CD4-positive, alpha-beta T cell treated with Interferon gamma for 1 hour (primary cell): ENCODE data around the gene SIRT2.

Experiments used
- DNase-seq: peaks from one replicate; pipeline ENCODE4 v3.0.0-alpha.2; 2020

Gene SIRT2

DNA sequence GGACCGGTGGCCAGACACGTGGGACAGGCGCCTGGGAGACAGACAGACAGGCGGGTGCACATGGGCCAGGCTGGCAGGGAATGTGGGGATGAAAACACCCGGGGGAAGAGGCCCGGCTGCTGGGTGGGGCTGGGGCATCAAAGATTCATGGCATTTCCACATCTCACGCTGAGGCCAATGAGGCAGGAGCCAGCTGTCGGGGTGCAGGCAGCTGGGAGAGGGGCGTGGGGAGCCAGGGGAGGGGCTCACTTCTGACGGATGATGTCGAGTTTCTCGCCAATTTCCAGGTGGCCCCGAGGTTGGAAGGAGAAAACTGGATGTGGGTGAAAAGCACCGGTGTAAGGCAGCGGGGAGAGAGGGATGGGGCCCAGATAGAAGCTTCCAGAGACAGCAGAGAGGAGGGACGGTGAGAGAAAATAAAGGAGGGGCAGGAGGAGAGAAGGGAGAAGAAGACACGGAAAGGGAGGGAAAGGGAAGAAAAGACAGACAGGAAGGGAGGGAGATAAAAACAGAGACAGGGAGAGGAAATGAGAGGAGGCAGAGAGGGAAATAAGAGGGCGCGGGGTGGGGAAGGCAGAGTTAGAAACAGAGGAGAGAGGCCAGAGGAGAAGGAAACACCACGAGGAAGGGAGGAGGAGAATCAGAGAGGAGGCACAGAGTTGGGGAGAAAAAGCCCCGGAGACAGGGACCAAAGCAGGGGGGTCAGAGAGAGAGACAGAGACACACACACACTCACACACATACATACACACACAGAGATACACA is 20.6 kb upstream of the SIRT2 start:
- DNase-seq: no peak

DNA sequence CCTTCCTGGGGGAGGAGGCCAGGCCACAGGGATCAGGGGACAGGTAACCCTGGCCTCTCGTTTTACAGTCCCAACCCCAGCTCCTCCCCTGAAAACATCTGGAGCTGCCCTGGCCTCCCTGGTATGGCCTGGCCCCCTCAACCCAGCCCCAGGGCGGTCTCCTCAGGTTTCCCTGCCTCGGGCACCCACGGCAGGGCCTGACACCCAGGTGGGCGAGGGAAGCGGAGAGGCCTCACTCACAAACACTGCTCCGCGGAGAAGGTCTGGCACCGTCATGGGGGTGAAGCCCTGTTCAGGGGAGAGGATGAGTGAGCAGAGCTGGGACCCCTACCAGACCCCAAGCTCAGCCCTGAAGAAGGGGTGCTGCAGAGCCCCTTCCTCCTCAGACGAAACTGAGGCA is 19.1 kb upstream of the SIRT2 start:
- DNase-seq: no peak

DNA sequence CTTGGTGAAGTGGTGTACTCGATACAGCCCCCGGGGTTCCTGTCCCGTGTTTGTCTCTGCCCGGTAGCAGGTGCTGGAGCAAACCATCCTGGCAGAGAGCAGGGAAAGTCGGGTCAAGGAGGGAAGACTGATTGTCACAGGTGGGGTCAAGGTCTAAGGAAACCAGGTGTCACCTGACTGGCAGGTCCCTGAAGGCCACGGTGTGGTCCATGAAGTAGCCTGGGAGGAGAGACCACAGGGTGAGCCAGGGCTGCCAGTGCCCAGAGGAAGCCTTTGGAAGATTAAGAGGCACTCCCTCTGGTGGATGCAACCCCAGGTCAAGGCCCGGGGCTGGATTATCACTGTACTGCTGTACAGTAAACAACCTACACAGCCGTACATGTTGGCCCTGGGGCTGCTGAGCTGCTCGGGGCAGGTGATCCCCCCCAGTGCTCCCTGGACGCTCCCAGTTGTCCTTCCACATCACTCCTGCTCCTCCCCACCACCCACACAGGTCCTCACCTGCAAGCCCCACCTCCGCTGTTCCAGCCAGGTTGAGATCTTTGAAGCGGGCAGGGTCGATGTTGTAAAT is 18.6 kb upstream of the SIRT2 start:
- DNase-seq: no peak

DNA sequence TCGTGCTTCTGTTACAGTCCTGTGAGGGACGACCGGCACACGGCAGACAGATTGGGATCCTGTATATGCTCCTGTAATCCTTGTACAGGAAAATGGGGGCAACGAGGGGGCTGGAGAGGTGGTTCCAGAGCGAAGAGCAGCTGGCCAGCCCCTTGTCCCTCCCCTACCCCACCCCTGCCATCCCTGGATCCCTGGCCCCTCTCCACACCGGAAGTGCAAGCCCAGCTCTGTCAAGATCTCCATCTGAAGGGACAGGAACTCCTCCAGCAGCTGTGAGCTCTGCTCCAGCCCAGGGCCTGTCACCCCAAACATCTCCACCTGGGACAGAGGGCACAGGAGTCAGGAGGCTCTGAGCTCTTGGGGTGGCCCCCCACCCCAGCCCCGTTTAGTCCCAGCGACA is 18.1 kb upstream of the SIRT2 start:
- no peak for DNase-seq

DNA sequence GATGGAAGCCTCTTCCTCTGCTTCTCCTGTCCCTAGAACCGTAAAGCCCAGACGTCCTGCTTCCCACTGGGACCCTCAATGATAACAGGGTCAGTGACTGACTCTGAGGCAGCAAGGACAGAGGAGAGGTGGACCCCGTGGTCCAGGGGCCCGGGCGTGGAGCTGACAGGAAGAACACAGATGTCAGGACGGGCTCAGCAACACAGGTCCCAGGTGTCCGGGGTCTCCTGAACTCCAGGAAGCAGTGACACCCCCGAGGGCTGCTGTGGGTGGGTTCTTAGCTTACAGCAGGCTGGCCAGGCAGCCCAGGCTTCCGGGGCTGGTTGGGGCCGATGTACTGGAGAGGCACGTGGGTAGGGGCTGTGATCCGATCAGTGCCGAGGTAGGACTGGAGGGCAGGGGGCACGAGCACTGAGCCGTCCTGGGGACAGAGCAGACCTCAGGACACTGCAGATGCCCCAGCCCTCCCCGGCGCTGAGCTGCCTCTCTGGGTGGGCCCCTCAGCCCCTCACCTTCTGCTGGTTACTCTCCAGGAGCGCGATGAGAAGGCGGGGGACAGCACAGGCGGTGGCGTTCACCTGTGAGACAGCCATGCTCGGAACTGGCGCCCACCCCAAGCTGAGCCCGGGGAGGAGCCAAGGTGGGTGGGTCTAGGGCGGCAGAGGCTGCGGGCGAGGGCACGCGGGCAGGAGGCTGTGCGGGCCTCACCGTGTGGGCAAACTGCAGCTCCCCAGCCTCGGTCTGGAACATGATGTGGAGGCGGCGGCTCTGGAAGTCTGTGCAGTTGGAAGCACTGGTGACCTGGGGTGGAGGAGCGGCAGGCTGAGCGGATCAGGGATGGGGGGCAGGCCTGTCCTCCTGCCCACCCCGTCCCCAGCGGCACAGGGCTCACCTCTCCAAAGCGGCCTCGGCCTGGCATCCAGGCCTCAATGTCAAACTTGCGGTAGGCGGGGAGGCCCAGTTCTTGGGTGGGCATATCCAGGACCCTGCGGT is 16.2 kb upstream of the SIRT2 start:
- no peak for DNase-seq

DNA sequence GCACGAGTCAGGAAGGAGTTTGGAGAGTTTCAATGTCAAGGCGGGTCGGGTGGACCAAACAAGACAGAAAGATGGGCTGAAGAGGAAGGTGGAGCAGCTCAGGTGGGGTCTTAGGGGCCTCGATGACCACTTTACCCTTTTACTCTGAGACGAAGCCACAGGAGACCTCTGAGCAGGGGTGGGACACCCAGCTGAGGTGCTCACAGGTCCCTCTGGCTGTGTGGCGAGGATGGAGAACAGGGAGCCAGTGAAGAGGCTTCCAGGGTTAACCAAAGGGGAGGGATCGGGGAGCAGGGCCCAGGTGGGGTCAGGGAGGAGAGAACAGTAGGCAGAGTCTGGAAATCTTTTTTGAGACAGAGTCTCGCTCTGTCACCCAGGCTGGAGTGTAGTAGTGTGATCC is 14.5 kb upstream of the SIRT2 start:
- DNase-seq: no peak

DNA sequence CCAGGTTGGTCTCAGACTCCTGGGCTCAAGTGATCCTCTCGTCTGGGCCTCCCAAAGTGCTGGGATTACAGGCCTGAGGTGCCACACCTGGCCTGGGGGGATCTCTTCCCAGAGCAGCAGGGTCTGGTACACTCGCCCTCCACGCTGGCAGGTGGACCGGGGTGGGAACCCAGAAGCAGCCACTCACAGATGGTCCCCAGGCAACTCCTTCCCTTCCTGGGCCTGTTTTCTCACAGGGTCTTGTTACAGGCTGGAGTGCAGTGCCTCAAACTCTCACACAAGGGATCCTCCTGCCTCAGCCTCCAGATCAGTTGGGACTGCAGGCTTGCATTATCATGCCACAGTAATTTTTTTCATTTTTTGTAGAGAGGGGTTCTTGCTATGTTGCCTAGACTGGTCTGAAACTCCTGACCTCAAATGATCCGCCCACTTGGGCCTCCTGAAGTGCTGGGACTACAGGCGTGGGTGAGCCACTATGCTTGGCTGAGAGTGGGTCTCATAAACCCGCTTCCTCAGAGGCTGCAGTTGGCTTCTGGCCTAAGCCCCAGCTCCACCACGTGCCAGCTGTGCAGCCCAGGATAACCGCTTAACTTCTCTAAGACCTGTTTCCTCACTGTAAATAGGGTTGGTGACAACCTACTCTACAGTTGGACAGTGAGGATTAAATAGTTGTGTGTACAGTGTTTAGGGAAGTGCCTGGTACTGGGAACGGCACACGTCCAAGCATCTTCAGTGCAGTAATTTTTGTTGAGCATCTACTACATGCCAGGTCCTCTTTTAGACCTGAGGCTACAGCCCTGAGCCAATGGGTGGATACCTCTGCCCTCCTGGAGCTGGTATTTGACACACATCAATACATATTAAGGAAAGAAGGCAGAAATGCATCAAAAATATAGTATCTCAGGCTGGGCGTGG is 13.4 kb upstream of the SIRT2 start:
- DNase-seq: no peak

DNA sequence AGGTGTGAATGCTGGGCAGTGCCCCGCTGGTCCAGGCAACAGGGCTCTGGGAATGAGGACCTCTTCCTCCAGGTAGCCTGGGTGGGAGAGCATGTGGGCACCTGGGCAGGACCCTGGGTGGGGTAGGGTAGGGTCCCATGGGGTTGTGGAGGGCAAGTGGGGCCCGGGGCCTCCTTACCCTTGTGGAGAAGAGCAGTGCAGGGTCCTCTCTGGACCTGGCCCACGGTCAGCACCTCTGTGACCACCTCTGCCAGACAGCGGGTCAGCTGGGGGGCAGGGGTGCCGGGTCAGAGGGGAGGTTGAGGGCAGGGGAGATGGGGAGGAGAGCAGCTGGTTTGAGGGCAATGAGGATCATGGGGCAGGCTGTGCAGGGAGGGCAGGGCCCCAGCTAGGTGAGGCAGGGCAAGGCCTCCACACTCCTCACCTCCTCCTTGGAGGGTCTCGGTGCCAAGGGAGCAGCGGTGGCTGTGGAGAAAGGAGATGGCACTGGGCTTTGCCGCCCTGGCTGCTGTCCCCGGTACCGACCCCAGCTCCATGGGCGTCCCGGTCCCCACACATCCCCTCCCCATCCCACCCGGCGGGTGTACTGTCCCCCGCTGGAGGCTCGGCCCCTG is 12.1 kb upstream of the SIRT2 start:
- DNase-seq: no peak

DNA sequence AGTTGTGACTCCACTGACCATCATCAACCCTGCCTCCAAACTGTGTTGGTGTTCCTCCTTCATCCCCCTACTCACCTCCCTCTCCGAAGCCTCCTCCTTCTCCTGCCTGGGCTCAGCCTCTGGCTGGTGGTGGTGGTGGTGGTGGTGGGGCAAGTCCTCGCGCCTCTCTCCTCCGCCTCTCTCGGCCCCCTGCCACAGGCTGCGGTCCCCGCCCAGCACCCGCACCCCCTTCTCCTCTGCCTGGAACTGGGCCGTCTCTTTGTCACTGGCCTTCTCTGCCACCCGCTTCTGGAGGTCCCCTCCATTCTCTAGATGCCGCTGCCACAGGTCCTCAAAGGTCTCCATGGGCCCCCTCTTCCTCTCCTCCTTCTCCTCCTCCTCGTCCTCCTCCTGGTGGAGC is 11.1 kb upstream of the SIRT2 start:
- no peak for DNase-seq

DNA sequence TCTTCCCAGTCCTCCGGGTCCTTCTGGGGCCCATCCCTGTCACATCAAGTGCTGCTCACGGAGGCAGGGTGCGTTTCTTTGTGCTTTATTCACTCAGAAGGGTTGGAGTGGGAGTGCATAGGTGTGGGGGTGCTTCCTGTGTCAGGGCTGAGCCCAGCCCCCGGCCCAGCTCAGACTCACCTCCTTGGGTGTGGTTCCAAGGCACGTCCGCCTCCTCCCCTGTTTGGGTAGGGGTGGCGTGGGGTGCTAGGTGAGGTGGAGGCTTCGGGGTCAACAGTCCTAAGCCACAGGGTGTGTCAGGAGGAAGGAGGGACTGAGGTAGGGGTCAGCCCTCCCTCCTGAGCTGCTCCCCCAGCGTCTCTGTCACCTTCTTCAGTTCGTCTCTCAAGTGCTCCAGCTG is 9.5 kb upstream of the SIRT2 start:
- DNase-seq: no peak

DNA sequence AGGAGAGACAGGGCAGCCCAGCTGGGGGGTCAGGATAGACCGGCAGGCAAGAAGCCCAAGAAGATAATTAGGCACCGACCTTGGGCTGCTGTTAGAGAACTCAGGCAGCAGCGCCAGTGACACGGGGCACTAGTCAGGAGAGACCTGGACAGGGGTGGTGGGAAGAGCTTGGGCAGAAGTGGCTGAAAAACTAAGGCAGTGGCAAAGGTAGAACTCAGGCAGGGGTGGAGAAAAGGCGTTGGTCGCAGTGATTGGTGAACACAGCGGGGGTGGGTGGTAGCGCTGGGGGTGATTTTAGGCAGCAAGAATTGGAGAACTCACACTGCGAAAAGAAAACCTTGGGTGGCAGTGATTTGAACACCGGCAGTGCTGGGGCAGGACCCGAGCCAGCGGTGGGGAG is 8.3 kb upstream of the SIRT2 start:
- DNase-seq: no peak

DNA sequence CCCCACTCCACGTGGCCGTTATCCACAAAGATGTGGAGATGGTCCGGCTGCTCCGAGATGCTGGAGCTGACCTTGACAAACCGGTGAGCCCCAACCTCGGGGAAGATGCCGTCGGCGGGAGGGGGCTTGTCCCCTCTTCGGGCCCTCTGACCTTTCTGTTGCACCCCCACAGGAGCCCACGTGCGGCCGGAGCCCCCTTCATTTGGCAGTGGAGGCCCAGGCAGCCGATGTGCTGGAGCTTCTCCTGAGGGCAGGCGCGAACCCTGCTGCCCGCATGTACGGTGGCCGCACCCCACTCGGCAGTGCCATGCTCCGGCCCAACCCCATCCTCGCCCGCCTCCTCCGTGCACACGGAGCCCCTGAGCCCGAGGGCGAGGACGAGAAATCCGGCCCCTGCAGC is 7.8 kb upstream of the SIRT2 start:
- DNase-seq: no peak

DNA sequence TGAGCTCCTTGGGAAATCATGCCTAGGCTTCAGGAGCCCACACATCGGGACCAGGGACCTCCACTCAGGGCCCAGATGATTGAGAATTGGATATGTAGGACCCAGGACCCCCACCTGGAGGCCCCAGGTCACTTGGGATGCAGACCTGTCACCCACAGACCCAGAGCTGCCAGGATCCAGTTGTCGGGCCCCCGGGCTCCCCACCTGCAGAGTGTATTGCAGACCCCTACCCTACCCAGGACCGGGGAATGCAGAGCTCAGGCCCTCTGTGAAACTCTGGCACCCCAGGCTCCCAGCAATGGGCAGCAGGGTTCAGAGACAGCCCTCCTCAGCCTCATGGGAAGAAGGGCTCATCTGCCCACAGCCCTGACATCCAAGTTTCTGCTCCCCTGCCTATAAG is 6.2 kb upstream of the SIRT2 start:
- no peak for DNase-seq

DNA sequence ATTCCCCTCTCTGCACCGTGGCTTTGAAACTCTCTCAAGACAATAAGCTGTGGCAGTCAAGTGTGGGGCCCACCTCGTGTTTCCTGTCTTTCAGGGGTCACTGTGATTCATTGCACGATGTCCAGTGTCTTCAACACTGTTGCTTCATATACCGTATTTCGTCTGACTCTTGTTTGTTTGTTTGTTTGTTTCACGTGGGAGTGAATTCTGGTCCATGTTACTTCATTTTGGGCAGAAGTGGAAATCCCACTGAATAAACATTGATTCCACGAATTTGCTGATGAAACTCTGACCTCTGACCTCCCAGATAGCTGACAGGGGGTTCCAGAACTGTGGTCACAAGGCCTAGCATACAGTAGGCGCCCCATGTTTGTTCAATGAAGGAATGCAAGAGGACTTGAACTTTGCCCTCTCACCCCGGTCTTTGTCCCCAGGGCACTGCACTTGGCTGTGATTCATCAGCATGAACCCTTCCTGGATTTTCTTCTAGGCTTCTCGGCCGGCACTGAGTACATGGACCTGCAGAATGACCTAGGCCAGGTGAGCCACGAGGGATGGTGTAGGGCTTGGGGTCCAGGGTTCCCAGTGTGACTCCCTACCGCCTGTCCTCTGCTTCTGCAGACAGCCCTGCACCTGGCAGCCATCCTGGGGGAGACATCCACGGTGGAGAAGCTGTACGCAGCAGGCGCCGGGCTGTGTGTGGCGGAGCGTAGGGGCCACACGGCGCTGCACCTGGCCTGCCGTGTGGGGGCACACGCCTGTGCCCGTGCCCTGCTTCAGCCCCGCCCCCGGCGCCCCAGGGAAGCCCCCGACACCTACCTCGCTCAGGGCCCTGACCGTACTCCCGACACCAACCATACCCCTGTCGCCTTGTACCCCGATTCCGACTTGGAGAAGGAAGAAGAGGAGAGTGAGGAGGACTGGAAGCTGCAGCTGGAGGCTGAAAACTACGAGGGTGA is 5.4 kb upstream of the SIRT2 start:
- no peak for DNase-seq

DNA sequence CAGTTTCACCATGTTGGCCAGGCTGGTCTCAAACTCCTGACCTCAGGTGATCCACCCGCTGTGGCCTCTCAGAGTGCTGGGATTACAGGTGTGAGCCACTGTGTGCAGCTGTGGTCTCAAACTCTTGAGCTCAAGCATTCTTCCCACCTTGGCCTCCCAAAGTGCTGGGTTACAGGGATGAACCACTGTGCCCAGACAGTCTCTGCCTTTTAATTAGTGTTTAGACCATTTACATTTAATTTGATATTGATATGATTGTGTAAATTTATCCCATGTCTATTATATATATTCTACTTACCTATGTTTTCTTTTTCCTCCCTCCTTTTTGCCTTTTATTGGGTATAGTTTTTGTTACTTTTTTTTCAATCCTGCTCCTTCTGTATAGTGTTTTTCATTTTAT is 2.3 kb upstream of the SIRT2 start:
- DNase-seq: no peak

DNA sequence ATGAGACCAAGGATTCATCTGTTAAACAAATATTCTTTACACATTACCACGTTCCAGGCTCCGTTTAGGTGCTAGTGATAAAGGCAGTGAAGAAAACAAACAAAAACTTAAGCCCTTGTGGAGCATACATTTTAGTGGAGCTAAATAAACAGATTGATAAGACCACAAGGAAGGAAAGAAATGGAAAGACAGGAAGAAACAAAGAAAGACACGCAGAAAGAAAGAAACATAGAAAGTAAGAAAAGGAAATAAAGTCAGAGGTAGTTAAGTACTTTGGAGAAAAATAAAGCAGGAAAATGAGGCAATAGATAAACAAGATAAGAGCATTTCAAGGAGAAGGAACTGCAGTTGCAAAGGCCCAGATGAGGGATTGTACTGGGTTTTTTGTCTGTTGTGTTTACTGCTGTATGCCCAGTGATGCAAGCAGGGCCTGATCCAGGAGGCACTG is 1.3 kb upstream of the SIRT2 start:
- DNase-seq: no peak

DNA sequence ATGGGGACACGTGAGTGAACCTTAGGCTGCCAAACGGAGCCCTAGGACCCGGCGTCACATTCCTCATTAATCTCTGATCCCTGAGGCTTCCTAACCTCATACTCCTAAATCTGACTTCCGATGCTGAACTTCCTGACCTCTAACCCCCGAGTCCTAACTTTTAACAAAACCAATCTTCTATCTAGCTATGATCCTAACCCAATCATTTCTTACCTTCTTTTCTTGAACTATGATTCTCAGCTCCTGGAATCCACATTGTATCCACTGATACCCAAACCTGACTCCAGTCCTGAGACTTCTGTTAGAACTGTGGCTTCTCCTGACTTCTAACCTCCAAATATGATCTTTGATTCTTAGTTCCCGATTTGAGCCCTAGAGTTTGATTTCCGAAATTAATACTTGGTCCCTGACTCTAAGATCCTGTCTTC is 798 bp upstream of the SIRT2 start:
- DNase-seq: no peak

DNA sequence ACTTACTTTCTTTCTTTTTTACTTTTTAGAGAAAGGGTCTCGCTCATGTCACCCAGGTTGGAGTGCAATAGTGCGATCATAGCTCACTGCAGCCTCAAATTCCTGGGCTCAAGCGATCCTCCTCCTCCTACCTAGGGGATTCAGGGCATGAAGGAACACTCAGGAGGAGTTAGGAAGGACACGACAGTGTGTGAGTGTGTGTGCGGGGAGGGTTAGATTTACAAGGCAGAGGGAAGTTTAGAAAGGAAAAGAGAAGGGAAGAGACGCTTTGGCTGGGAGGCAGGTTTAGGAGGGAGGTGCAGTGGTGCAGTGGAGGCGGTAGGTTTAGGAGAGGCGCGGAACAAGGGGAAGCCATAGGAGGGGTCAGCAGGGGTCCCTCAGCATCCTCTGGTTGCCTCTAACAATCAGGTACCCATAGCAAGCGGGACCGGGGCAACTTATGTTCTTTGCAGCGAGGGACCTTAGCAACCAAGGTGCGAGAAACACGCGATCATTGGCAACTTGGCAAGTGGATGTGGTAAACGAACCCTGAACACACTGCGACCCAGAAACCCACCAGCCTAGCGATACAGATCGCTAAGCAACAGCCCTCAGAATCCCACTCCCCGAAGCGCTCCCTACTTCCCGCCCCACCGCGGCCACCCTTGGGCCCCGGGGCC is 501 bp downstream of the SIRT2 start:
- no peak for DNase-seq

DNA sequence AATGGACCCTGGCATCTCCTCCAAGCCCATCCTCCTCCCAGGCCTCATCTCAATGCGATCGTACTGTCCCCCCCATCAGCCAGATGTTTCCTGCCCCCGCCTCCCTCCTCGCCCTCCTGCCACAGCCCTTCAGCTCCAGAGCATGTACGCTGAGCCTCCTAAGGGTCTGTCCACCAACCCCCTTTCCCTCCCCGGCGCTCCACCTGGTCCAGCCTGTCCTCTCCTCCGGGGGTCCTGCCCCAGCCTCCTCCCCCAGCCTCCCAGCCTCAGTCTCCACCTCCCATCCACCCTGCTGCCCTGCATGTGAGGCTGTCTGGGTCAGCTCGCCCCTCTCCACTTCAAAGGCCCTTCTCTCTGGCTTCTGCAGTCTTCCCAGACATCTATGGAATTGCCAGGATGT is 4.5 kb downstream of the SIRT2 start:
- no peak for DNase-seq

DNA sequence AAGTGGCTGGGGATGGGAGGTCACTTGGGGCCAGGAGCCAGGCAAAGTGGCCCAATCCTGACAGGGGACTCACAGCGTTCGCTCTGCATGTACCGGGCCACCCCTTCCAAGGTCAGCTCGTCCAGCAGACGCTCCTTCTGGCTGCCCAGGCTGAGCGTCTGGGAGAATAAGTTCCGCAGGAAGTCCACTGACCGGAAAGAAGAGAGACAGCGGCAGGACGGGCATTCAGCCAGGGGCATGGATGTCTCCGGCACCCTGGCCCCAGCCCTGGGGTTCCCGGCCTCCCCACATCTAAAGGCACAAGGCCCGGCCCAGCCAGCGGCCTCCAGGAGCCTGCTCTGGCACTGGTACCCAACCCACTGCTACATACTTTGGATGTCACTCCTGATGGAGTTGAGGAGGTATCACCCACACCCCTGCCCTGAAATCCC is 6.1 kb downstream of the SIRT2 start:
- no peak for DNase-seq
